ENCODE data around the gene SRCAP.

The SRCAP gene

DNA sequence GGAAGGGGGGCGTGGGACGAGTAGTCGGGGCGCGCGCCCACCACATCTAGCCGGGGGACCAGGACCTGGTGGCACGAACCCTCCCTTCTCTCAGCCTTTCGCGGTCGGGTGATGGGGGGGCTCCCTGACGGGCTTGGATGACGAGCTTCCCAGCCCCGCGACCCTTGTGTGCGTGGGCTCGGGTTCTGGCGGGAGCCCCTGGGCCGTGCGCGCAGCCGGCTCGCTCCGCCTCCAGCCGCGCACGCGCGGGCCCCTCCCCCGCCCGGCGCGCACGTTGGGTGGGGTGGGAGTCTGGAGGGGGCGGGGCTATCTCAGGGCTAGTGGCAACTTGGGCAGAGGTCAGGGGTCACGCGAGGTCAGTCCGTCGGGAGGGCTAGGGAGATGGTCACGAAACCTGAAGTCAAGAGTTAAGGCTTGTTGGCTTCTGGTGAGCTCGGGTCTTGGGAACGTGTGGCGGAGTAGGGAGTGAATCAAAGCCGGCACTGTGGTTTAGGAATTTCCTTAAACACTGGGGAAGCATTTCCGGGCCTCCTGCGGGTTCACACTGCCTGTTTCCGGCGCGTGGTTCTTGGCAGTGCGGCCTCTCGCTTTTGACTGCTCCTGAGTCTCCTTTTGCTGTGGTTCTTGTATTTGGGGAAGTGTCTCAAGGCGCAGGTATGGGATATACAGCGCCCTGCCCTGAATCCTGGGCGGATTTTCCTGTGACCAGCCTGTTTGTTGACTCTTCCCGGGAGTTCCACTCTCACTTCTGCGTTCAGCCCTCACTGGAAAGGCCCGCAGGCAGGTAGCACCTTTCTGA, at the start of gene SRCAP:
Gene SRCAP (plus strand): TSS at position 356 of the 799 bp plus-strand sequence. CDS start 1,654 bp downstream, outside the sequence.
- DNase-seq (ENCODE audit: low read depth in 1 of 2, low spot score in 1 of 2) = peak; percentile 65 to 82

DNA sequence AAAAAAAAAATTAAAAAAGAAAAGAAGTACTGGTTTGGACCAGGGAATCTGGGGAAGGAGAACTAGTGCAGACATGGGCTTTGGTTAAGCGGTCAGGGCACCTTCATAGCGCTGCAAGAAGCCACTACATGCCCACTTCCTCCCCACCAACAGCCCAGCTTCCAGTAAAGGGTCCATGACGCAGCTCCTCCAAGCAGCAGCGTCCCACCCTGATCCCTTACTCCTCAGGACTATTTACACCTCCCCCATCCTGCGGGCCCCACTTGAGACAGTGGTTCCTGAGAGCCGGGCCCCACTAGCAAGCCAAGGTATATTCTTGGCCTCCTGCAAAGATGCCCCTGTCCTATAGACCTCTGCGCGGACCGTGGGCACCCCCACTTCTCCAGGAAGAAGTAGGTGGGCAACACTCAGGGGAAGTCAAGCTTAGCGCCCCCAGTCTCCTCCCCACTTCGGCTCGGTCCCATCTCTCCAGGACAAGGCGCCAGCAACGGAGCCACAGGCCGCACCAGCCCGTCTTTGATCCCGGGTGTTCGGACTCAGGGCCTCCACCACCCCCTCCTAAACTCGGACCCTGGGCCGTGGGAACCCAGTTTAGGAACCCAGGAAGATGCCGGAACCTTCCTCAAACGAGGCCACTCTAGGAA, 49.1 kb upstream of the SRCAP start:
- DNase-seq (ENCODE audit: low read depth in 1 of 2, low spot score in 1 of 2) = no peak

- DNase-seq (ENCODE audit: low read depth in 1 of 2, low spot score in 1 of 2) = peak; percentile 95 to 96
Measured at GRCh38 chr16:30650369-30651123, 48.4 kb upstream of the SRCAP start, which contains the start of gene PRR14. Gene PRR14, plus strand, starts transcription at chr16:30650960. Its CDS starts 686 bp downstream, at chr16:30651646.

DNA sequence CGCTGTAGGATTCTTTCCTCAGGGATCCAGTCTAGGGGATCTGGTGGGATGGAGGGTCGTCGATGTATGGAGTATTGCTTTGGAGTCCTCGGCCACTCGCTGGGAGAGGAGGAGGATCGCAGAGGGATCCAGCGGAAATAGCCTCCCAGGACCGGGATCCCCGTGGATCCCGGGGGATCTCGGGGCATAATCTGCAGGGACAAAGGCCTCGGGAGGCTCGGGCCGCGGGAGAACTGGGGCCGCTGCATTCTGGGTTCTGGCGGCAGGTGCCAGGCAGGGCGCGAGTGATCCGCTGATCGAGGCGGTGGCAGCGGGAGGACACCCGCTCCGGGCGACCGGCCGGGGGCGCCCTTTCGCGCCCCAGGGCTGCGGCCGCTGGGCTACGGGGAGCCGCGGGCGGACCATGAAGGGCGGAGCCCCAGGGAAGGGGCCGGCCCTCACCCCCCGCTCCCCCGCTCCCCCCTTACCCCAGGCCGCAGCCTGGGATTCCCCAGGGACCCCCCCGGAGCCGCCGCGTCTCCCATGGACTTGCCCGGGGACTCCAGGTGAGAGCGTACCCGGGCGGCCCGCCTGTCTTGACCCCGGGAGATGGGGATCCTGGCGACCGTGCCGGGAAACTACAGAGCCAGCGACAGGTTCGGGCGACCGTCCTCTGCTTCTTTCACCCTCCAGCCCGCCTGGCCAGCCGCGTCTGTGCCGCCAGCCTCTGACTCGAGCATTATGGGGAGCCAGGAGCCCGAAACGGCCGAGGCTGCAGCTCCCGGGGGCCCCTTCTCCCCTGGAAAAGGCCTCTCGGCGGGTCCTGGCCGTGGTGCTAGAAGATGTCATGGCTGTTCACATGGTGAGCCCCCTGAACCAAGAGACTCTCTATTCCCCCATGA, 47.6 kb upstream of the SRCAP start:
- DNase-seq (ENCODE audit: low read depth in 1 of 2, low spot score in 1 of 2) = peak; percentile 65 to 72

- DNase-seq (ENCODE audit: low read depth in 1 of 2, low spot score in 1 of 2) = no peak
Measured at GRCh38 chr16:30652005-30652296, 47.0 kb upstream of the SRCAP start.

GRCh38 chr16:30652718-30653117, 46.3 kb upstream of the SRCAP start:
- DNase-seq (ENCODE audit: low read depth in 1 of 2, low spot score in 1 of 2) = no peak

DNA sequence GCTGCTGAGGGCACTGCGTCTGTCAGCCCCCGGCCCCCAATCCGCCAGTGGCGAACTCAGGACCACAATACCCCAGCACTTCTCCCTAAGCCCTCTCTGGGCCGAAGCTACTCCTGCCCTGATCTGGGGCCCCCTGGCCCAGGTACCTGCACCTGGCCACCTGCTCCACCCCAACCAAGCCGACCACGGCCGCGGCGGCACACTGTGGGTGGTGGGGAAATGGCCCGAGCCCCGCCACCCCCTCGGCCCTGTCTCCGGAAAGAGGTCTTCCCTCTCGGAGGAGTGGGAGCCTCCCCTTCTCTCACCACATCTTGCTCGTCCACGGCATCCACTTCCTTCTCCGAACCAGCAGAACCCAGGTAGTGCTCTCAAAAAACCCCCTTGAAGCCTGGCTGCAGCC, 44.1 kb upstream of the SRCAP start:
- DNase-seq (ENCODE audit: low read depth in 1 of 2, low spot score in 1 of 2) = no peak

GRCh38 chr16:30655815-30656347, 43.1 kb upstream of the SRCAP start:
- no peak for DNase-seq (ENCODE audit: low read depth in 1 of 2, low spot score in 1 of 2)

- DNase-seq (ENCODE audit: low read depth in 1 of 2, low spot score in 1 of 2) = no peak
Measured at GRCh38 chr16:30656388-30656787, 42.6 kb upstream of the SRCAP start.

- no peak for DNase-seq (ENCODE audit: low read depth in 1 of 2, low spot score in 1 of 2)
Measured at GRCh38 chr16:30656974-30657865, 41.8 kb upstream of the SRCAP start.

GRCh38 chr16:30657866-30658730, 40.9 kb upstream of the SRCAP start, which contains the start of gene FBRS:
Gene FBRS, plus strand, starts transcription at chr16:30658431. Its CDS starts 1,088 bp downstream, at chr16:30659519.
- DNase-seq (ENCODE audit: low read depth in 1 of 2, low spot score in 1 of 2) = peak; percentile 99 to 100

DNA sequence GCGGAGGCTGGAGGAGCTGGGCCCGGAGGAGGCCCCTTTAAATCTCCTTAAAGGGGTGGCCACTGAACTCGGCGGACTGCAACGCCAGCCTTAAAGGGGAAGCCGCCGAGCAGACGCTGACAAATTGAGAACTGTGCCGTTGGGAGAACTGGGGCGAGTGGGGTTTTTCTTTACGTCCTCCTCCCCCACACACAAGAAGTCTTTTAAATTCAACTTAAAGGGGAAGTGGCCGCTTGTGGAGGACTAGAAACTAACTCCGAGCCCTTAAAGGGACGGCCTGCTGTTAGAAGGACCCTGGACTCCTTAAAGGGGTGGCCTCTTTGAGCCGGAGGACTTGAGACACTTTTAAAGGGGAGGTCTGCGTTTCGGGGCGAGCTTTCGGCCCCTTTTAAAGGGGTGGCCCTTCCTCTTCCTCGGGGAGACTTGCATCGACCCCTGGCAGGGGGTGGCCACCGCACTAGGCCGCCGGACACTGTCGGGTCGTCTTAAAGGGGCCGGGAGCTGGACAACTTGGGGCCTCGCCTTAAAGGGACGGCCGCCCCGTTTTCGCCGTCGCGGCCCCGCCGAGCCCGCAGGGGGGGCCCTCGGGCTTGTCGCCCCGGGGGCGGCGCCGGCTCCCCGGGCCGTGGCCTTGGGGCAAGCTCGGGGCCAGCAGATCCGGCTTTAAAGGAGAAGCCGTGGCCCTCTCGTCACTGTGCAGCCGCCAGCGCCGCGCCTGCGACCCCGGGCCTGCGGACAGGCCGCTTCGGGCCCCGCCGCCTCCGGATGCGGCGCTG, 40.1 kb upstream of the SRCAP start:
- DNase-seq (ENCODE audit: low read depth in 1 of 2, low spot score in 1 of 2) = no peak

- peak; percentile 13 to 40 for DNase-seq (ENCODE audit: low read depth in 1 of 2, low spot score in 1 of 2)
Measured at GRCh38 chr16:30659507-30660423, 39.2 kb upstream of the SRCAP start.

DNA sequence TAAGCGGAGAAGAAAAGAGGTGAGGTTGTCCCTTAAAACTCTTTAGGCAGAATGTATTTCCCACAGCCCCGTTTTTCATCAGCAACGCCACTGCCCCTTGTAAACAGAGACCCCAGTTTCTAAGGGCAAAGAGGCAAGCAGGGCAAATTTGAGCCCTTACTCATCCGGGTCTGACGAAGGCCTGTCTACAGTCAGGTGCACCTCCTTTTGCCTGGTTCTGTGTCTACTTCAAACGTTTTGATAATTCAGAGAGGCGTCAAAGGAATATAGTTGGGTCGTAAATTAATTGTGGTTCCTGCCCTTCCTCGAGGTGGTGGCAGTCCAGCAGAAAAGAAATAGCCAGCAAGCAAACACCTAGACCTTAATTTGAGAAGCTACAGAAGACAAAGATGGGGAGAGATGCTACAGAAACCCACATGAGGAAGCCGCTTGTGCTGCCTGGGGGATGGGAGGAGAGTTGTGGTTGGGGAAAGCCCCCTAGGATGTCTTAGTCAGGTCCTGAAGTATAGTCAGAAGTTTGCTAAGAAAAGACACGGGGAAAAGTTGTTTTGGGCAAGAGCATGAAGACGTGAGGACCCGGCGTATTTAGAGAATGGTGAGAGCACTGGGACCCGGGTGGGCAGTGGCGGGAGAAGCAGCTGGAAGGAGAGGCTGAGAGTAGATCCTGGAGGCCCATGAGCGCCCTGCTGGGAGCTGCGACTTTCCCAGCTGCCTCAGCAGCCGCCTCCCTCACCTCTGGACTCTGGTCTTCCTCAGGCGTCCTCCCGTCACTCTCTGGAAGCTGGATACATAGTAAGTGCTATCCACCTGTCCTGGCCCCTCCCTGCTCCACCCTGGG, 38.3 kb upstream of the SRCAP start:
- peak; percentile 53 to 57 for DNase-seq (ENCODE audit: low read depth in 1 of 2, low spot score in 1 of 2)

DNA sequence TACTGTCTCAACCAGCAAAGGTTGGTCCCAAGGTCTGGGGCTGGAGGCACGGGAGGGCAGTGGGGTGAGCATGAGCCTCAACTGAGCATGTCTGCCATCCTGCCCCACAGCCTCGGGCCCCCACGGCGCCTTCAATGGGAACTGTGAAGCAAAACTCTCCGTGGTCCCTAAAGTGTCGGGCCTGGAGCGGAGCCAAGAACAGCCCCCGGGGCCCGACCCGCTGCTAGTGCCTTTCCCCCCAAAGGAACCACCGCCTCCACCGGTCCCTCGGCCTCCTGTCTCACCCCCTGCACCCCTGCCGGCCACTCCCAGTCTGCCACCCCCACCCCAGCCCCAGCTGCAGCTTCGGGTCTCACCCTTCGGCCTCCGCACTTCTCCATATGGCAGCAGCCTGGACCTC, 36.5 kb upstream of the SRCAP start:
- DNase-seq (ENCODE audit: low read depth in 1 of 2, low spot score in 1 of 2) = no peak

DNA sequence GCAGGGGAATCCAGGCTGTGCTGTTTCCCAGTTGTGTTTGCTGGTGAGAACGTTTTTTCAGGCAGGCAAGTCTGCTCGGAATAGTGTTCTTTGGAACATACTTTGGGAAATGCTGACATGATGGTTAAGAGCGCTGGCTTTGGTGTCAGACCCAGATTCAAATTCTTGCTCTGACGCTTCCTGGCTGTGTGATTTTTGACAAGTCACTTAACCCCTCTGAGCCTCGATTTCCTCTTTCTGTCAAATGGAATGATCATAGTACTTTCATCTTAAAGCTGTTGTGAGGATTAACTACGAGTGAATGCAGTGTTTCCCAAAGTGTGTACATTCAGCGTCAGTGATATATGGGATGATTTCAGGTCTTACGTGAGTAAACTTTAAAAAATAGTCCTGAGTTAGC, 35.9 kb upstream of the SRCAP start:
- no peak for DNase-seq (ENCODE audit: low read depth in 1 of 2, low spot score in 1 of 2)

Measured in stimulated activated CD4-positive, alpha-beta T cell treated with anti-CD3 and anti-CD28 coated beads, Interleukin-15, amount 100 ng/mL, for 1 hour (primary cell).